IMR-90 (cell line): Measurements from ENCODE around the gene ALOX15B. TPM values are rescaled to one million over a fixed set of nuclear protein-coding genes. Genes with fewer than 3 reads are reported as not detected.

Experiments
- ATAC-seq: fragments of 200-7000 bp; cut with Tn5 transposase; 2 replicates; pipeline ENCODE4 v1.9.1; 2020; ENCODE audit warnings: low read depth, mild to moderate bottlenecking, moderate library complexity
- BruUV-seq: library from RNA; stranded (reverse); fragments of 400-500 nt; replicated peaks from 2 replicates; lab custom pipeline; 2021; lab: Mats Ljungman, UMichigan
- CTCF ChIA-PET: fragments of 300-600 bp; formaldehyde crosslinking; extraction: SDS; loops from one replicate; lab custom pipeline; 2021; ENCODE audit warnings: antibody characterized with exemption; lab: Yijun Ruan, JAX
- POLR2A ChIA-PET: fragments of 300-600 bp; sonication (Branson Sonifier 250); formaldehyde crosslinking; loops from one replicate; lab custom pipeline; 2022; ENCODE audit warnings: antibody characterized with exemption; ENCODE audit not compliant: unreplicated experiment; lab: Charles Lee
- DNase-seq: peaks from one replicate; pipeline ENCODE4 v3.0.0; 2013
- H2AFZ ChIP-seq: replicated peaks from 2 replicates; pipeline ENCODE3; 2013; ENCODE audit warnings: low read length, mild to moderate bottlenecking; ENCODE audit not compliant: poor library complexity
- H2AK5ac ChIP-seq: 2 replicates; pipeline ENCODE4 v1.6.1; 2013; ENCODE audit warnings: low read depth, low read length, inconsistent platforms
- H2AK9ac ChIP-seq: replicated peaks from 2 replicates; pipeline ENCODE3; 2013; ENCODE audit warnings: mild to moderate bottlenecking, low read depth, low read length, moderate library complexity; ENCODE audit not compliant: poor library complexity
- H2BK120ac ChIP-seq: 2 replicates; pipeline ENCODE4 v1.6.1; 2013; ENCODE audit warnings: low read depth, low read length, inconsistent platforms
- H2BK15ac ChIP-seq: 3 replicates; pipeline ENCODE4 v1.6.1; 2013; ENCODE audit warnings: low read depth, low read length, inconsistent platforms
- H2BK20ac ChIP-seq: 2 replicates; pipeline ENCODE4 v1.6.1; 2013; ENCODE audit warnings: low read depth, mild to moderate bottlenecking, inconsistent platforms, low read length, moderate library complexity
- H2BK5ac ChIP-seq: 2 replicates; pipeline ENCODE4 v1.6.1; 2013; ENCODE audit warnings: mild to moderate bottlenecking, low read depth, low read length, inconsistent platforms; ENCODE audit not compliant: poor library complexity, severe bottlenecking
- H3K14ac ChIP-seq: replicated peaks from 2 replicates; pipeline ENCODE4 v1.6.1; 2013; ENCODE audit warnings: low read depth, low read length, inconsistent platforms
- H3K18ac ChIP-seq: 2 replicates; pipeline ENCODE4 v1.6.1; 2013; ENCODE audit warnings: low read depth, low read length, control low read depth
- H3K23ac ChIP-seq: 2 replicates; pipeline ENCODE4 v1.6.1; 2013; ENCODE audit warnings: low read depth, low read length, inconsistent platforms
- H3K27ac ChIP-seq: 2 replicates; pipeline ENCODE4 v1.5.1; 2013; ENCODE audit warnings: mild to moderate bottlenecking, control low read depth, low read length; ENCODE audit not compliant: insufficient read depth
- H3K27me3 ChIP-seq: 2 replicates; pipeline ENCODE4 v1.6.1; 2013; ENCODE audit warnings: low read length; ENCODE audit not compliant: control insufficient read depth, insufficient read depth
- H3K36me3 ChIP-seq: 2 replicates; pipeline ENCODE4 v1.6.1; 2013; ENCODE audit warnings: low read length, mixed read lengths; ENCODE audit not compliant: control insufficient read depth, insufficient read depth
- H3K4ac ChIP-seq: 2 replicates; pipeline ENCODE4 v1.6.1; 2013; ENCODE audit warnings: low read depth, low read length, inconsistent platforms
- H3K4me1 ChIP-seq: 2 replicates; pipeline ENCODE4 v1.6.1; 2013; ENCODE audit warnings: low read length, mixed read lengths; ENCODE audit not compliant: control insufficient read depth, insufficient read depth
- H3K4me2 ChIP-seq: 2 replicates; pipeline ENCODE4 v1.6.1; 2013; ENCODE audit warnings: low read depth, mild to moderate bottlenecking, control low read depth, low read length, moderate library complexity
- H3K4me3 ChIP-seq: 2 replicates; pipeline ENCODE4 v1.5.1; 2013; ENCODE audit warnings: low read depth, mild to moderate bottlenecking, control low read depth, low read length, moderate library complexity; ENCODE audit not compliant: insufficient read depth
- H3K56ac ChIP-seq: 2 replicates; pipeline ENCODE4 v1.6.1; 2013; ENCODE audit warnings: low read length, inconsistent platforms; ENCODE audit not compliant: insufficient read depth; ENCODE audit errors: extremely low read depth
- H3K79me1 ChIP-seq, 2 experiments: 2 replicates each; pipeline ENCODE4 v1.6.1; 2013; ENCODE audit warnings: low read length in 2 of 2, inconsistent platforms in 1 of 2, low read depth in 1 of 2
- H3K9ac ChIP-seq: 2 replicates; pipeline ENCODE4 v1.6.1; 2013; ENCODE audit warnings: low read depth, low read length, control low read depth
- H3K9me1 ChIP-seq: 2 replicates; pipeline ENCODE4 v1.6.1; 2013; ENCODE audit warnings: low read length, inconsistent platforms; ENCODE audit not compliant: insufficient read depth
- H3K9me3 ChIP-seq: 2 replicates; pipeline ENCODE4 v1.6.1; 2013; ENCODE audit warnings: low read length; ENCODE audit not compliant: control insufficient read depth, insufficient read depth
- H4K20me1 ChIP-seq: 2 replicates; pipeline ENCODE4 v1.6.1; 2013; ENCODE audit warnings: low read length, inconsistent platforms; ENCODE audit not compliant: insufficient read depth
- H4K5ac ChIP-seq: 2 replicates; pipeline ENCODE4 v1.6.1; 2013; ENCODE audit warnings: mild to moderate bottlenecking, low read depth, low read length, control low read depth
- H4K8ac ChIP-seq, 2 experiments: 2 replicates each; pipeline ENCODE4 v1.6.1; 2013; ENCODE audit warnings: low read depth in 2 of 2, low read length in 2 of 2, control low read depth in 1 of 2, inconsistent platforms in 1 of 2
- H4K91ac ChIP-seq: 2 replicates; pipeline ENCODE4 v1.6.1; 2013; ENCODE audit warnings: low read depth, low read length, inconsistent platforms; ENCODE audit not compliant: insufficient read depth
- BHLHE40 ChIP-seq: fragments of 150-350 bp; IDR thresholded peaks from 2 replicates; pipeline ENCODE4 v1.6.1; 2016; ENCODE audit warnings: mild to moderate bottlenecking, low read depth, low read length
- CEBPB ChIP-seq: IDR thresholded peaks from 2 replicates; pipeline ENCODE4 v1.6.1; 2012; ENCODE audit warnings: low read depth, low read length, improper control_type of control experiment
- CHD1 ChIP-seq: IDR thresholded peaks from 2 replicates; pipeline ENCODE4 v1.6.1; 2012; ENCODE audit warnings: low read depth, low read length, improper control_type of control experiment
- CTCF ChIP-seq: conservative IDR thresholded peaks from 2 replicates; pipeline ENCODE4 v1.5.1; 2012; ENCODE audit warnings: mild to moderate bottlenecking, low read depth, low read length, improper control_type of control experiment
- ELK1 ChIP-seq: fragments of 150-350 bp; IDR thresholded peaks from 2 replicates; pipeline ENCODE4 v1.6.1; 2016; ENCODE audit warnings: low read depth, mild to moderate bottlenecking, low read length, moderate library complexity, borderline replicate concordance
- FOS ChIP-seq: fragments of 150-350 bp; IDR thresholded peaks from 2 replicates; pipeline ENCODE4 v1.6.1; 2016; ENCODE audit warnings: low read depth, low read length
- MAFK ChIP-seq: IDR thresholded peaks from 2 replicates; pipeline ENCODE4 v1.6.1; 2012; ENCODE audit warnings: low read depth, low read length, improper control_type of control experiment
- MAZ ChIP-seq: IDR thresholded peaks from 2 replicates; pipeline ENCODE4 v1.6.1; 2012; ENCODE audit warnings: low read depth, mild to moderate bottlenecking, low read length, improper control_type of control experiment, moderate library complexity, borderline replicate concordance
- MXI1 ChIP-seq: IDR thresholded peaks from 2 replicates; pipeline ENCODE4 v1.6.1; 2012; ENCODE audit warnings: low read depth, mild to moderate bottlenecking, low read length, moderate library complexity, borderline replicate concordance
- NFE2L2 ChIP-seq: fragments of 150-350 bp; IDR thresholded peaks from 2 replicates; pipeline ENCODE4 v1.6.1; 2016; ENCODE audit warnings: low read depth, mild to moderate bottlenecking, low read length
- POLR2A ChIP-seq: IDR thresholded peaks from 2 replicates; pipeline ENCODE4 v1.6.1; 2012; ENCODE audit warnings: mild to moderate bottlenecking, low read depth, low read length
- RAD21 ChIP-seq: IDR thresholded peaks from 2 replicates; pipeline ENCODE4 v1.6.1; 2012; ENCODE audit warnings: low read length, improper control_type of control experiment
- RCOR1 ChIP-seq: IDR thresholded peaks from 2 replicates; pipeline ENCODE4 v1.6.1; 2012; ENCODE audit warnings: mild to moderate bottlenecking, low read length, improper control_type of control experiment; ENCODE audit not compliant: insufficient replicate concordance
- RFX5 ChIP-seq: IDR thresholded peaks from 2 replicates; pipeline ENCODE4 v1.8.0; 2012; ENCODE audit warnings: low read depth, mild to moderate bottlenecking, low read length, moderate library complexity
- SMC3 ChIP-seq: fragments of 150-350 bp; IDR thresholded peaks from 2 replicates; pipeline ENCODE4 v1.6.1; 2016; ENCODE audit warnings: low read depth, mild to moderate bottlenecking, antibody characterized with exemption, low read length, moderate library complexity
- USF2 ChIP-seq: fragments of 150-350 bp; IDR thresholded peaks from 2 replicates; pipeline ENCODE4 v1.6.1; 2017; ENCODE audit warnings: mild to moderate bottlenecking, antibody characterized with exemption, low read length, low read depth
- WGBS, 2 experiments: methylation state at CpG; one replicate each; pipeline versions ENCODE4 v1.1.5 to v1.1.7; 2013; ENCODE audit warnings: missing lambda C conversion rate in 2 of 2; ENCODE audit not compliant: insufficient read length in 1 of 2; ENCODE audit errors: extremely low coverage in 2 of 2; 5-methylcytosine and 5-hydroxymethylcytosine counted together
- dilution Hi-C: fragments of 300-500 bp; cut with HindIII; formaldehyde crosslinking; loops from one replicate; pipeline ENCODE4 v1.14.3; 2018; ENCODE audit warnings: low sequenced_read_pairs; ENCODE audit not compliant: unreplicated experiment
- in situ Hi-C: fragments of 300-500 bp; cut with MboI; formaldehyde crosslinking; loops from 3 replicates; pipeline ENCODE4 v1.14.3; 2019; ENCODE audit warnings: low sequenced_read_pairs, inconsistent platforms, mixed read lengths
- intact Hi-C: fragments of 100-400 bp; cut with micrococcal nuclease; formaldehyde crosslinking; loops from 2 replicates; pipeline ENCODE4 v1.10.0; 2022
- polyA plus RNA-seq, 3 experiments: library from polyadenylated mRNA; depleted of rRNA; stranded (reverse); fragments of >200 nt; gene quantifications; 2 replicates each; pipeline ENCODE4 v1.2.3, GENCODE V29; 2012; ENCODE audit warnings: low replicate concordance in 1 of 3
- total RNA-seq: library from RNA; depleted of rRNA; stranded (reverse); fragments of >200 nt; gene quantifications from 2 replicates; pipeline ENCODE4 v1.2.3, GENCODE V29; 2012

Gene ALOX15B
- total and polyA plus RNA-seq, 2 of the 4 experiments (the other 2 are of a cell fraction) = not detected

GRCh38 chr17:8014558-8014850 is 24.4 kb upstream of the ALOX15B start:
- H3K79me1 ChIP-seq = no peaks in the 10 kb centered on the region
- no peak overlapping the region for H3K4me3 ChIP-seq
- H4K8ac ChIP-seq = no peak overlapping the region
- H2BK15ac ChIP-seq = no peak overlapping the region
- peaks cover 77% of the 10 kb centered on the region for H3K27me3 ChIP-seq
- H3K36me3 ChIP-seq = no peaks in the 10 kb centered on the region
- no TSS peak for BruUV-seq
- intact Hi-C loops (no loop called here), dilution Hi-C loops (no loop called here), in situ Hi-C loops (no loop called here)
- H3K27ac ChIP-seq = no peak overlapping the region
- no peak overlapping the region for H2BK5ac ChIP-seq
- H3K4me2 ChIP-seq = no peak overlapping the region
- H3K9ac ChIP-seq = no peak overlapping the region
- no peak overlapping the region for H2AK5ac ChIP-seq
- no peak overlapping the region for H2AK9ac ChIP-seq
- H3K4ac ChIP-seq = no peak overlapping the region
- CTCF ChIA-PET = no interaction called here
- no peaks in the 10 kb centered on the region for H3K9me1 ChIP-seq
- H3K14ac ChIP-seq = no peak overlapping the region
- H3K23ac ChIP-seq = no peak overlapping the region
- peaks cover 3% of the 10 kb centered on the region; the same call in 1 of the 2 replicates for H3K4me1 ChIP-seq
- H2BK20ac ChIP-seq = no peak overlapping the region
- H4K91ac ChIP-seq = no peak overlapping the region
- H2AFZ ChIP-seq = no peak overlapping the region
- ATAC-seq (no peak), DNase-seq (no peak)
- POLR2A ChIA-PET = no interaction called here
- TF ChIP-seq POLR2A = no peak
- TF ChIP-seq CEBPB = no peak
- no peak for TF ChIP-seq MAFK
- no peak for TF ChIP-seq NFE2L2
- no peak for TF ChIP-seq USF2
- TF ChIP-seq RFX5 = no peak
- TF ChIP-seq RAD21 = no peak
- no peak for TF ChIP-seq MXI1
- no peak for TF ChIP-seq FOS
- TF ChIP-seq MAZ = no peak
- TF ChIP-seq BHLHE40 = no peak
- TF ChIP-seq CTCF = no peak
- TF ChIP-seq RCOR1 = no peak
- no peak for TF ChIP-seq CHD1
- no peak for TF ChIP-seq ELK1
- no peak for TF ChIP-seq SMC3
- no peak overlapping the region for H4K5ac ChIP-seq
- no peaks in the 10 kb centered on the region for H3K9me3 ChIP-seq
- WGBS, 2 experiments = 87% methylated on average over 8 of the region's 9 CpGs; no CpG with 5 or more reads in 1 of the 2 experiments
- H3K18ac ChIP-seq = no peak overlapping the region
- no peaks in the 10 kb centered on the region for H4K20me1 ChIP-seq
- H3K56ac ChIP-seq = no peak overlapping the region
- H2BK120ac ChIP-seq = no peak overlapping the region
